Measurements from ENCODE around the gene MLPH. TPM values are rescaled to one million over a fixed set of nuclear protein-coding genes. Genes with fewer than 3 reads are reported as not detected.

Gene MLPH
- total RNA-seq, 2 donors from 2014 or later: 0.75 to 1.0 TPM

DNA sequence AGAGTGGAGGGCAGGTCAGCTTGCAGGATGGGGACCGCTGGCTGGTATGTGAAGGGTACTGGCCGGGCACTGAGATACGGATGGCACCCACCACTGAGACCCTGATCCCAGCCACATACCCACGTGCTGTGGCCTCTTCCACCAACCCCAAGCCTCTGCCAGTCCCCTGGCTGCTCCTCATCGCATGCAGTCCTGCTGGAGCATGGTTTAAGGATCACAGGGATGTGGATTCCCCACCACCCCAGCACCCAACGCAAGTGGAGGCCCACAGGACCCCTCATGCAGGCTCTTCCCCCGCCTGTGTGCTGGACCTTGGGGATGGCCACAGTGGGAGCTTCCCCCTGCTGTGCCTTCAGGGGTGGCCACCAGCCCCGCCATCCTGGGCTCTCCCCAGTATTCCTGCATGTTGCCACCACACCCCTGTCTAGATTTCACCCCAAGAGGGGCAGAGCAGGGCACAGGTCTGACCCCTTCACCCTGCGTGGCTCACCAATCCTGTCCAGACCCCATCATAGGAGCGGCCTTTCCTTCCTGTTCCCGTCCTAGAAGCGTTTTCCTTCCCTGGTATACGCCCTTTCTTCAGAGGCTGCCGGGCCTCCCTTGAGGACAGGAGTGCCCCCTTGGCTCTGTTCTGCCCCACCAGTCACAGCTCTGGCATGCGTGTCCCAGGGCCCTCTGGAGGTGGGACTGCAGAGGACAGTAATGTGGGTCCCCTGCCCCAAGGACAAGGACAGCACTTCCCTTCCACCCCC is 18.3 kb downstream of the MLPH start:
- Mint-ChIP-seq H3K4me1 (peaks cover 4% of the 10 kb centered on the region), H3K27ac (no peak overlapping the region), H3K27me3 (ENCODE audit: insufficient read depth) (no peaks in the 10 kb centered on the region), H3K4me3 (no peak overlapping the region), H3K9me3 (peaks cover 7% of the 10 kb centered on the region), H3K36me3 (ENCODE audit: low read depth) (no peaks in the 10 kb centered on the region)
- DNase-seq: no peak
- no peak overlapping the region for H3K4me3 ChIP-seq (ENCODE audit: low read length)
- H3K9me3 ChIP-seq (ENCODE audit: control insufficient read depth, low read length): no peaks in the 10 kb centered on the region
- H3K36me3 ChIP-seq (ENCODE audit: control insufficient read depth, insufficient read depth, low read length): no peaks in the 10 kb centered on the region
- H3K27ac ChIP-seq (ENCODE audit: low read depth, low read length): no peak overlapping the region
- TF ChIP-seq, protein P1, sequence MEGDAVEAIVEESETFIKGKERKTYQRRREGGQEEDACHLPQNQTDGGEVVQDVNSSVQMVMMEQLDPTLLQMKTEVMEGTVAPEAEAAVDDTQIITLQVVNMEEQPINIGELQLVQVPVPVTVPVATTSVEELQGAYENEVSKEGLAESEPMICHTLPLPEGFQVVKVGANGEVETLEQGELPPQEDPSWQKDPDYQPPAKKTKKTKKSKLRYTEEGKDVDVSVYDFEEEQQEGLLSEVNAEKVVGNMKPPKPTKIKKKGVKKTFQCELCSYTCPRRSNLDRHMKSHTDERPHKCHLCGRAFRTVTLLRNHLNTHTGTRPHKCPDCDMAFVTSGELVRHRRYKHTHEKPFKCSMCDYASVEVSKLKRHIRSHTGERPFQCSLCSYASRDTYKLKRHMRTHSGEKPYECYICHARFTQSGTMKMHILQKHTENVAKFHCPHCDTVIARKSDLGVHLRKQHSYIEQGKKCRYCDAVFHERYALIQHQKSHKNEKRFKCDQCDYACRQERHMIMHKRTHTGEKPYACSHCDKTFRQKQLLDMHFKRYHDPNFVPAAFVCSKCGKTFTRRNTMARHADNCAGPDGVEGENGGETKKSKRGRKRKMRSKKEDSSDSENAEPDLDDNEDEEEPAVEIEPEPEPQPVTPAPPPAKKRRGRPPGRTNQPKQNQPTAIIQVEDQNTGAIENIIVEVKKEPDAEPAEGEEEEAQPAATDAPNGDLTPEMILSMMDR (conservative IDR thresholded peaks at IDR 0.05): no peak
- no peaks in the 10 kb centered on the region for H3K27me3 ChIP-seq (ENCODE audit: control insufficient read depth, insufficient read depth, low read length, poor library complexity, severe bottlenecking)
- WGBS, 2 experiments (ENCODE audit: insufficient coverage in 1 of 2, insufficient read length in 1 of 2): 92 to 98% methylated on average over 8 to 15 of the region's 15 CpGs
- no peak overlapping the region for H3K9ac ChIP-seq (ENCODE audit: extremely low read depth, low read length, poor library complexity, severe bottlenecking)
- H3K4me1 ChIP-seq (ENCODE audit: control insufficient read depth, insufficient read depth, low read length): peaks cover 3% of the 10 kb centered on the region

DNA sequence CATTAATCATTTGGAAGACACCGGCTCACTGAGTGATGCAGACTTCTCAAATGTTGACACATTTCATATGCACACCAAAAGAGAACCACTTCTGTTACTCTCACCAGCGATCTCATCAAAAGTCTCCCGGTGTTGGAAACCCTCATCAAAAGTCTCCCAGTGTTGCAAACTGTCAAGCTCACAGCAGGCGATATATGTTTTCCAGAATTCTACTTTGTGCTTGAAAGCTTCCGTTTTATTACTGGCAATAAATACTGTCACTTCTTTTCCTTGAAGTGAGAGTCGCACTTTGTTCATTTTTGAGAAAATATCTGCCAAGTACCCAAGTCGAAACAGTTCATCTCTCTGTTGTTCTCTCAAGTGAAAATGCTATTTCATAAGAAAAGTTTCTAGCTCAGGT is 20.5 kb downstream of the MLPH start:
- 81 to 93% methylated on average over 7 of the region's 7 CpGs for WGBS, 2 experiments (ENCODE audit: insufficient coverage in 1 of 2, insufficient read length in 1 of 2)
- Histone ChIP-seq H3K9ac (ENCODE audit: extremely low read depth, low read length, poor library complexity, severe bottlenecking) (no peak overlapping the region), H3K27me3 (ENCODE audit: control insufficient read depth, insufficient read depth, low read length, poor library complexity, severe bottlenecking) (no peaks in the 10 kb centered on the region), H3K9me3 (ENCODE audit: control insufficient read depth, low read length) (no peaks in the 10 kb centered on the region), H3K36me3 (ENCODE audit: control insufficient read depth, insufficient read depth, low read length) (no peaks in the 10 kb centered on the region), H3K27ac (ENCODE audit: low read depth, low read length) (no peak overlapping the region), H3K4me1 (ENCODE audit: control insufficient read depth, insufficient read depth, low read length) (no peaks in the 10 kb centered on the region), H3K4me3 (ENCODE audit: low read length) (no peak overlapping the region)
- TF ChIP-seq, protein P1 (conservative IDR thresholded peaks at IDR 0.05): no peak
- peaks cover 7% of the 10 kb centered on the region for H3K9me3 Mint-ChIP-seq
- no peak for DNase-seq
- H3K27ac Mint-ChIP-seq: no peak overlapping the region
- H3K36me3 Mint-ChIP-seq (ENCODE audit: low read depth): no peaks in the 10 kb centered on the region
- H3K4me1 Mint-ChIP-seq: no peaks in the 10 kb centered on the region
- no peaks in the 10 kb centered on the region for H3K27me3 Mint-ChIP-seq (ENCODE audit: insufficient read depth)
- no peak overlapping the region for H3K4me3 Mint-ChIP-seq

- WGBS, 2 experiments (ENCODE audit: insufficient coverage in 1 of 2, insufficient read length in 1 of 2): 93 to 95% methylated on average over 4 of the region's 4 CpGs
- Histone ChIP-seq H3K9ac (ENCODE audit: extremely low read depth, low read length, poor library complexity, severe bottlenecking) (no peak overlapping the region), H3K27ac (ENCODE audit: low read depth, low read length) (no peak overlapping the region), H3K4me3 (ENCODE audit: low read length) (no peak overlapping the region), H3K9me3 (ENCODE audit: control insufficient read depth, low read length) (no peaks in the 10 kb centered on the region), H3K36me3 (ENCODE audit: control insufficient read depth, insufficient read depth, low read length) (no peaks in the 10 kb centered on the region), H3K4me1 (ENCODE audit: control insufficient read depth, insufficient read depth, low read length) (no peaks in the 10 kb centered on the region), H3K27me3 (ENCODE audit: control insufficient read depth, insufficient read depth, low read length, poor library complexity, severe bottlenecking) (no peaks in the 10 kb centered on the region)
- peaks cover 7% of the 10 kb centered on the region for H3K9me3 Mint-ChIP-seq
- peaks cover 4% of the 10 kb centered on the region for H3K4me1 Mint-ChIP-seq
- no peak overlapping the region for H3K4me3 Mint-ChIP-seq
- no peak overlapping the region for H3K27ac Mint-ChIP-seq
- no peaks in the 10 kb centered on the region for H3K36me3 Mint-ChIP-seq (ENCODE audit: low read depth)
- no peaks in the 10 kb centered on the region for H3K27me3 Mint-ChIP-seq (ENCODE audit: insufficient read depth)
- TF ChIP-seq, protein P1 (conservative IDR thresholded peaks at IDR 0.05): no peak
- DNase-seq: no peak
Observed at GRCh38 chr2:237508361-237508760, 21.3 kb downstream of the MLPH start.

All from endodermal cell (in vitro differentiated cells).